Smooth muscle cell (in vitro differentiated cells): ENCODE data around the gene NCAM2. TPM values are rescaled to one million over a fixed set of nuclear protein-coding genes. Genes with fewer than 3 reads are reported as not detected.

ENCODE experiments used
- DNase-seq: peaks from one replicate; lab custom pipeline; 2025; ENCODE audit not compliant: unreplicated experiment; lab: John Stamatoyannopoulos, UW
- H2AFZ ChIP-seq: fragments of 200-600 bp; sonication (generic); 2 replicates; pipeline ENCODE4 v1.6.0; 2016; ENCODE audit warnings: antibody characterized with exemption, low read depth, mild to moderate bottlenecking
- H3F3A ChIP-seq: fragments of 200-600 bp; sonication (generic); 2 replicates; pipeline ENCODE4 v1.6.0; 2017; ENCODE audit warnings: antibody characterized with exemption, low read depth
- H3K27ac ChIP-seq: fragments of 200-600 bp; sonication (generic); 2 replicates; pipeline ENCODE4 v1.5.1; 2016; ENCODE audit warnings: low read depth, mild to moderate bottlenecking
- H3K27me3 ChIP-seq: fragments of 200-600 bp; sonication (generic); 2 replicates; pipeline ENCODE4 v1.6.1; 2016; ENCODE audit warnings: low read depth, mild to moderate bottlenecking
- H3K36me3 ChIP-seq: fragments of 200-600 bp; sonication (generic); 2 replicates; pipeline ENCODE4 v1.5.1; 2016; ENCODE audit warnings: low read depth
- H3K4me1 ChIP-seq: fragments of 200-600 bp; sonication (generic); 2 replicates; pipeline ENCODE4 v1.5.1; 2016; ENCODE audit warnings: low read depth
- H3K4me2 ChIP-seq: fragments of 200-600 bp; sonication (generic); 2 replicates; pipeline ENCODE4 v1.6.0; 2016; ENCODE audit warnings: mild to moderate bottlenecking
- H3K4me3 ChIP-seq: fragments of 200-600 bp; sonication (generic); 2 replicates; pipeline ENCODE4 v1.5.1; 2016; ENCODE audit warnings: mild to moderate bottlenecking
- H3K79me2 ChIP-seq: fragments of 200-600 bp; sonication (generic); 2 replicates; pipeline ENCODE4 v1.6.0; 2016; ENCODE audit warnings: low read depth, mild to moderate bottlenecking
- H3K9ac ChIP-seq: fragments of 200-600 bp; sonication (generic); 2 replicates; pipeline ENCODE4 v1.6.0; 2016; ENCODE audit warnings: low read depth
- H3K9me3 ChIP-seq: fragments of 200-600 bp; sonication (generic); replicated peaks from 2 replicates; pipeline ENCODE4 v1.5.1; 2016; ENCODE audit warnings: low read depth
- H4K20me1 ChIP-seq: fragments of 200-600 bp; sonication (generic); 2 replicates; pipeline ENCODE4 v1.6.0; 2016; ENCODE audit warnings: low read depth
- WGBS: methylation state at CpG from one replicate; pipeline ENCODE4 v1.1.7; 2016; ENCODE audit warnings: low lambda C conversion rate; 5-methylcytosine and 5-hydroxymethylcytosine counted together
- polyA plus RNA-seq: library from polyadenylated mRNA; unstranded; fragments of >200 nt; fragmentation: Nextera tagmentation; extraction: Ambion mirVana; gene quantifications from 2 replicates; pipeline ENCODE4 v1.2.1, GENCODE V29; 2016
- total RNA-seq: library from RNA; depleted of rRNA; stranded (reverse); fragments of >200 nt; gene quantifications from 2 replicates; pipeline ENCODE4 v1.2.3, GENCODE V29; 2014
- TF ChIP-seq, protein P1 (sequence below): fragments of 200-600 bp; sonication (generic); IDR thresholded peaks from 2 replicates; pipeline ENCODE4 v1.5.1; 2017; ENCODE audit warnings: borderline replicate concordance, mild to moderate bottlenecking, antibody characterized with exemption; ENCODE audit not compliant: insufficient read depth, poor library complexity, severe bottlenecking

NCAM2 gene
- total and polyA plus RNA-seq, 2 experiments from 2014 or later, result 0.49 to 0.77 TPM

DNA sequence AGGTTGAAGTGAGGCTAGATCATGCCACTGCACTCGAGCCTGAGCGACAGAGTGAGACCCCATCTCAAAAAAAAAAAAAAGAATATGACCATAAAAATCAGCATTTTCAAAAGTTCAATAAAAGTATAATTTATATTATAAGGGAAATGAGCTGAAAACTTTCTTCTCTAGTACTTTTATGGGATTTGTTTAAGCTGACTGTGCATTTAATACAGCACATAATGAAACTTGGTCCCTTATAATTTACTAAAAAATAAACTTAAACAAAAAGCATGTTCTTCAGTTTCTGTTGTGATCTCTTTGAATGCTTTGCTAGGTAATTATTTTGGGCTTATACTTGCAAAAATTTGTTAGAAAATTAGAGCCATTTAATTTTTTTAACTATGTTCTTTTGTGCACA is 77.8 kb downstream of the NCAM2 start:
- no peak overlapping the region for H3K27ac ChIP-seq
- no peaks in the 10 kb centered on the region for H3K79me2 ChIP-seq
- H3K27me3 ChIP-seq, result no peaks in the 10 kb centered on the region
- no peaks in the 10 kb centered on the region for H4K20me1 ChIP-seq
- WGBS, result 98% methylated on average over 2 of the region's 2 CpGs
- H3K36me3 ChIP-seq, result no peaks in the 10 kb centered on the region
- no peak overlapping the region for H2AFZ ChIP-seq
- H3F3A ChIP-seq, result no peaks in the 10 kb centered on the region
- H3K9me3 ChIP-seq, result no peaks in the 10 kb centered on the region
- H3K4me2 ChIP-seq, result no peak overlapping the region
- H3K4me3 ChIP-seq, result no peak overlapping the region
- DNase-seq, result no peak
- TF ChIP-seq, protein P1, sequence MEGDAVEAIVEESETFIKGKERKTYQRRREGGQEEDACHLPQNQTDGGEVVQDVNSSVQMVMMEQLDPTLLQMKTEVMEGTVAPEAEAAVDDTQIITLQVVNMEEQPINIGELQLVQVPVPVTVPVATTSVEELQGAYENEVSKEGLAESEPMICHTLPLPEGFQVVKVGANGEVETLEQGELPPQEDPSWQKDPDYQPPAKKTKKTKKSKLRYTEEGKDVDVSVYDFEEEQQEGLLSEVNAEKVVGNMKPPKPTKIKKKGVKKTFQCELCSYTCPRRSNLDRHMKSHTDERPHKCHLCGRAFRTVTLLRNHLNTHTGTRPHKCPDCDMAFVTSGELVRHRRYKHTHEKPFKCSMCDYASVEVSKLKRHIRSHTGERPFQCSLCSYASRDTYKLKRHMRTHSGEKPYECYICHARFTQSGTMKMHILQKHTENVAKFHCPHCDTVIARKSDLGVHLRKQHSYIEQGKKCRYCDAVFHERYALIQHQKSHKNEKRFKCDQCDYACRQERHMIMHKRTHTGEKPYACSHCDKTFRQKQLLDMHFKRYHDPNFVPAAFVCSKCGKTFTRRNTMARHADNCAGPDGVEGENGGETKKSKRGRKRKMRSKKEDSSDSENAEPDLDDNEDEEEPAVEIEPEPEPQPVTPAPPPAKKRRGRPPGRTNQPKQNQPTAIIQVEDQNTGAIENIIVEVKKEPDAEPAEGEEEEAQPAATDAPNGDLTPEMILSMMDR, result no peak
- no peaks in the 10 kb centered on the region for H3K4me1 ChIP-seq
- no peak overlapping the region for H3K9ac ChIP-seq

GRCh38 chr21:21076491-21076890 is 78.3 kb downstream of the NCAM2 start:
- Histone ChIP-seq H3K36me3 (no peaks in the 10 kb centered on the region), H3K4me2 (no peak overlapping the region), H2AFZ (no peak overlapping the region), H3F3A (no peaks in the 10 kb centered on the region), H3K4me1 (no peaks in the 10 kb centered on the region), H3K27me3 (no peaks in the 10 kb centered on the region), H3K9ac (no peak overlapping the region), H3K79me2 (no peaks in the 10 kb centered on the region), H3K27ac (no peak overlapping the region), H4K20me1 (no peaks in the 10 kb centered on the region), H3K9me3 (no peaks in the 10 kb centered on the region), H3K4me3 (no peak overlapping the region)
- DNase-seq, result no peak
- TF ChIP-seq, protein P1, result no peak
- WGBS, result 77% methylated on average over 4 of the region's 4 CpGs

DNA sequence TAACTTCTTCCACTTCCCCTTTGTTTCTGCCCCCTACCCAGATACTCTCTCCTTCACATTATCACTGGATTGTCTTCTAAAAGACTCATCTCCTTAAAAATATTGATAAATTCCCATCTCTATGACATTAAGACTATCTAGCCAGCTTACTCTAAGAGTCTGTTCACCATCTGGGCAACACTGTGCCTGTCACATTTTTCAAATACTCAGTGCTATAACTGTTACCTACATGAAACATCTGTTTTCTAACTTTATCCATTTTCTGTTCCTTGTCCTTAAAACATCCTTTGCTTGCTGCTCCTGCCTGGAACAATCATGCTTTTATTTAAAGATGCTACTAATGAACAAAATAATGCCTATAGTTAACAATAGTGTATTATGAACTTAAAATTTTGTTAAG is 81.4 kb downstream of the NCAM2 start:
- no peaks in the 10 kb centered on the region for H3K4me1 ChIP-seq
- no peaks in the 10 kb centered on the region for H3K79me2 ChIP-seq
- H3K27ac ChIP-seq, result no peak overlapping the region
- H2AFZ ChIP-seq, result no peak overlapping the region
- no peaks in the 10 kb centered on the region for H3K36me3 ChIP-seq
- H3K9me3 ChIP-seq, result no peaks in the 10 kb centered on the region
- no peak for DNase-seq
- H3F3A ChIP-seq, result no peaks in the 10 kb centered on the region
- no peak overlapping the region for H3K4me3 ChIP-seq
- TF ChIP-seq, protein P1, result no peak
- H4K20me1 ChIP-seq, result no peaks in the 10 kb centered on the region
- no peak overlapping the region for H3K9ac ChIP-seq
- no peak overlapping the region for H3K4me2 ChIP-seq
- no peaks in the 10 kb centered on the region for H3K27me3 ChIP-seq

DNA sequence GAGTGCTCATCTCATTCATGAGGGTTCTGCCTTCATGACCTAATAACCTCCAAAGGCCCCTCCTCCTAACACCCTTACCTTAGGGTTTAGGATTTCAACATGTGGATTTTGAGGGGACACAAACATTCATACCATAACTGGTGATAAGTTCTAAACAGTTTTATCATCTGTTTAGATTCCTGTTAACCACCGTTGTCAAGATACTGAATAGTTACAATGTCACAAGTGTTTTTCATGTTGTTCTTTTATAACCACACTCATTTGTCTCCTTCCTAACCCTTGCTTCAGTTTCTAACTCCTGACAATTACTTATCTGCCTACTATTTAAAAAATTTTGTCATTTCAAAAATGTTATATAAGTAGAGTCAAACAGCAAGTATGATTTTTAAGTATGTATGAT is 86.0 kb downstream of the NCAM2 start:
- no peak overlapping the region for H3K9ac ChIP-seq
- TF ChIP-seq, protein P1, result no peak
- 63% methylated on average over 1 of the region's 1 CpG for WGBS
- H3F3A ChIP-seq, result no peaks in the 10 kb centered on the region
- DNase-seq, result no peak
- H3K4me1 ChIP-seq, result no peaks in the 10 kb centered on the region
- H4K20me1 ChIP-seq, result no peaks in the 10 kb centered on the region
- no peaks in the 10 kb centered on the region for H3K9me3 ChIP-seq
- H3K27ac ChIP-seq, result no peak overlapping the region
- H3K36me3 ChIP-seq, result no peaks in the 10 kb centered on the region
- H2AFZ ChIP-seq, result no peak overlapping the region
- no peak overlapping the region for H3K4me3 ChIP-seq
- H3K79me2 ChIP-seq, result no peaks in the 10 kb centered on the region
- H3K27me3 ChIP-seq, result no peaks in the 10 kb centered on the region
- no peak overlapping the region for H3K4me2 ChIP-seq
